ENCODE results near the gene CYB5R3.
A peak's percentile ranks its signal among the peaks of the same experiment; 100 is the strongest.

DNA sequence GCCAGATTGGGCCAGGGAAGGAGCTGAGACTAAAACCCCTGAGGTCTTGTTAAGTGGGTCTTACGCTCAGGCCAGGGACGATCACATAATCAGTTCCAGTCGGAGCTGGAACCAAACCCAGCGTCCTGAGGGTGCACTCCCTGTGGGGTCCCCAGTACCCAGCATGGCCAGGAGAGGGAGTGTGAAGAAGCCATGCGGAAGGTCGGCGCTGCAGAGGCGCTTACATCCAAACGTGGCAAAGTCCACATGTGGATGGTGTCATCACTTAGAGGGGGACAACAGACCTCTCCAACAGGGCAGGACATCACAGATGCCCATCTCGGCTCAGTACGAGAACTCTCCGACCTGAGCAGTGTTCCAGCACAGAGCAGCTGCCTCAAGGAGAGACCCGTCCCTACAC, 17.1 kb downstream of the CYB5R3 start:
- TF ChIP-seq, protein P1, sequence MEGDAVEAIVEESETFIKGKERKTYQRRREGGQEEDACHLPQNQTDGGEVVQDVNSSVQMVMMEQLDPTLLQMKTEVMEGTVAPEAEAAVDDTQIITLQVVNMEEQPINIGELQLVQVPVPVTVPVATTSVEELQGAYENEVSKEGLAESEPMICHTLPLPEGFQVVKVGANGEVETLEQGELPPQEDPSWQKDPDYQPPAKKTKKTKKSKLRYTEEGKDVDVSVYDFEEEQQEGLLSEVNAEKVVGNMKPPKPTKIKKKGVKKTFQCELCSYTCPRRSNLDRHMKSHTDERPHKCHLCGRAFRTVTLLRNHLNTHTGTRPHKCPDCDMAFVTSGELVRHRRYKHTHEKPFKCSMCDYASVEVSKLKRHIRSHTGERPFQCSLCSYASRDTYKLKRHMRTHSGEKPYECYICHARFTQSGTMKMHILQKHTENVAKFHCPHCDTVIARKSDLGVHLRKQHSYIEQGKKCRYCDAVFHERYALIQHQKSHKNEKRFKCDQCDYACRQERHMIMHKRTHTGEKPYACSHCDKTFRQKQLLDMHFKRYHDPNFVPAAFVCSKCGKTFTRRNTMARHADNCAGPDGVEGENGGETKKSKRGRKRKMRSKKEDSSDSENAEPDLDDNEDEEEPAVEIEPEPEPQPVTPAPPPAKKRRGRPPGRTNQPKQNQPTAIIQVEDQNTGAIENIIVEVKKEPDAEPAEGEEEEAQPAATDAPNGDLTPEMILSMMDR (IDR thresholded peaks at IDR 0.05), result peak in 1 of 4 experiments; percentile 29
- TF ChIP-seq EP300 (IDR thresholded peaks at IDR 0.05) (no peak), POLR2AphosphoS5 (IDR thresholded peaks at IDR 0.05) (no peak)

Measured in gastroesophageal sphincter (tissue), 3 donors.